Gastrocnemius medialis (tissue), 4 donors: ENCODE measurements around the gene ARMC2. TPM values are rescaled to one million over a fixed set of nuclear protein-coding genes. Genes with fewer than 3 reads are reported as not detected.

Experiments used
- ATAC-seq, 2 donors: fragments of 150-250 bp; one replicate each; pipeline ENCODE4 v1.9.1; 2016
- DNase-seq, 2 donors: peaks; one replicate each; pipeline ENCODE4 v3.0.0-alpha.2; 2019
- H3K27ac ChIP-seq, 4 donors: fragments of 200-600 bp; sonication (generic); 1 replicate in 1 of 4; 2 replicates in 3 of 4; pipeline ENCODE4 v1.5.1; 2016 to 2018; ENCODE audit warnings: mild to moderate bottlenecking in 2 of 4, moderate library complexity in 1 of 4
- H3K27me3 ChIP-seq, 3 donors: fragments of 200-600 bp; sonication (generic) in 2 of 3; 1 replicate in 1 of 3; 2 replicates in 2 of 3; pipeline versions ENCODE4 v1.5.1 to v1.6.0; 2016 to 2019; ENCODE audit warnings: mild to moderate bottlenecking in 1 of 3, moderate library complexity in 1 of 3
- H3K36me3 ChIP-seq, 2 donors: fragments of 200-600 bp; sonication (generic) in 1 of 2; one replicate each; pipeline ENCODE4 v1.5.1; 2017 to 2018
- H3K4me1 ChIP-seq, 2 donors: fragments of 200-600 bp; sonication (generic) in 1 of 2; one replicate each; pipeline ENCODE4 v1.5.1; 2016 to 2017; ENCODE audit warnings: mild to moderate bottlenecking in 2 of 2
- H3K4me3 ChIP-seq, 4 donors: fragments of 200-600 bp; sonication (generic) in 3 of 4; 1 replicate in 1 of 4; 2 replicates in 3 of 4; pipeline ENCODE4 v1.5.1; 2016 to 2019; ENCODE audit warnings: mild to moderate bottlenecking in 2 of 4
- H3K9me3 ChIP-seq, 3 donors: fragments of 200-600 bp; sonication (generic) in 2 of 3; 1 replicate in 1 of 3; 2 replicates in 2 of 3; pipeline ENCODE4 v1.5.1; 2016 to 2019
- CTCF ChIP-seq, 5 experiments: fragments of 450-650 bp in 3 of 5; fragments of 200-600 bp in 2 of 5; sonication (generic) in 2 of 5; IDR thresholded peaks in 4 of 5; conservative IDR thresholded peaks in 1 of 5; 1 replicate in 4 of 5; 2 replicates in 1 of 5; pipeline ENCODE4 v1.5.1; 2016 to 2019; ENCODE audit warnings: antibody characterized with exemption in 5 of 5, mild to moderate bottlenecking in 3 of 5, moderate library complexity in 3 of 5
- POLR2A ChIP-seq, 2 donors: fragments of 450-650 bp; IDR thresholded peaks; one replicate each; pipeline ENCODE4 v1.6.1; 2017; ENCODE audit warnings: antibody characterized with exemption in 2 of 2, mild to moderate bottlenecking in 2 of 2, moderate library complexity in 2 of 2
- in situ Hi-C, 4 donors: fragments of 200-750 bp; cut with MboI; loops; one replicate each; pipeline versions ENCODE4 v1.15.0 to v1.8.0; 2017; ENCODE audit warnings: low sequenced_read_pairs in 4 of 4
- intact Hi-C: fragments of 100-400 bp; cut with DNase I; formaldehyde crosslinking; loops from one replicate; pipeline ENCODE4 v1.15.1; 2023; ENCODE audit warnings: low total_unique reads
- total RNA-seq, 4 donors: library from RNA; depleted of rRNA; stranded (reverse); fragments of >200 nt; gene quantifications; one replicate each; pipeline versions ENCODE4 v1.1.0 to v1.2.3, GENCODE V29; 2016

ARMC2 gene
- total RNA-seq, 4 donors from 2014 or later = 0.20 to 1.8 (median 0.56) TPM

GRCh38 chr6:108825326-108825725, 22.9 kb upstream of the ARMC2 start:
- no peak overlapping the region for H3K27ac ChIP-seq
- H3K4me3 ChIP-seq = no peak overlapping the region
- intact Hi-C loops (no loop called here), in situ Hi-C loops (no loop called here)
- ATAC-seq = no peak
- H3K9me3 ChIP-seq = no peaks in the 10 kb centered on the region
- TF ChIP-seq CTCF (IDR thresholded peaks at IDR 0.05 in 4 of 5, conservative IDR thresholded peaks at IDR 0.05 in 1 of 5) (no peak), POLR2A (IDR thresholded peaks at IDR 0.05) (no peak)
- no peak for DNase-seq
- no peaks in the 10 kb centered on the region for H3K27me3 ChIP-seq
- H3K4me1 ChIP-seq = no peaks in the 10 kb centered on the region
- no peaks in the 10 kb centered on the region for H3K36me3 ChIP-seq

- Histone ChIP-seq H3K4me3 (no peak overlapping the region), H3K36me3 (no peaks in the 10 kb centered on the region), H3K27ac (no peak overlapping the region), H3K27me3 (no peaks in the 10 kb centered on the region), H3K9me3 (no peaks in the 10 kb centered on the region), H3K4me1 (peaks cover 0 to 6% of the 10 kb centered on the region in 2 donors)
- in situ Hi-C loops (no loop called here), intact Hi-C loops (no loop called here)
- no peak for TF ChIP-seq POLR2A (IDR thresholded peaks at IDR 0.05)
- TF ChIP-seq CTCF (IDR thresholded peaks at IDR 0.05 in 4 of 5, conservative IDR thresholded peaks at IDR 0.05 in 1 of 5) = no peak
- ATAC-seq = no peak
- DNase-seq = no peak
Observed at GRCh38 chr6:108831104-108831503, 17.1 kb upstream of the ARMC2 start.

GRCh38 chr6:108832738-108833137, 15.5 kb upstream of the ARMC2 start:
- intact Hi-C loops (no loop called here), in situ Hi-C loops (no loop called here)
- no peaks in the 10 kb centered on the region for H3K36me3 ChIP-seq
- no peak for ATAC-seq
- no peaks in the 10 kb centered on the region for H3K9me3 ChIP-seq
- DNase-seq = no peak
- H3K27ac ChIP-seq = no peak overlapping the region
- no peak for TF ChIP-seq CTCF (IDR thresholded peaks at IDR 0.05 in 4 of 5, conservative IDR thresholded peaks at IDR 0.05 in 1 of 5)
- no peak for TF ChIP-seq POLR2A (IDR thresholded peaks at IDR 0.05)
- H3K4me1 ChIP-seq = peaks cover 3 to 6% of the 10 kb centered on the region in 2 donors
- H3K4me3 ChIP-seq = no peak overlapping the region
- H3K27me3 ChIP-seq = no peaks in the 10 kb centered on the region

- H3K27ac ChIP-seq = peak overlapping the region in 3 of 4 donors; percentile 19 to 59 (median 40)
- intact Hi-C loops (loop anchor here (1.0 to 5.0 kb wide), 3 partner anchors 53 to 293 kb away; no protein-coding TSS in a partner anchor), in situ Hi-C loops (loop anchor here in 3 of 4 donors (5.0 kb wide), 1 partner anchor 293 kb away; no protein-coding TSS in a partner anchor)
- DNase-seq = peak; percentile 80 to 89
- H3K4me1 ChIP-seq = peaks cover 6% of the 10 kb centered on the region in 2 donors
- H3K4me3 ChIP-seq = no peak overlapping the region
- TF ChIP-seq CTCF (IDR thresholded peaks at IDR 0.05 in 4 of 5, conservative IDR thresholded peaks at IDR 0.05 in 1 of 5) (peak; percentile 91 to 97 (median 92)), POLR2A (IDR thresholded peaks at IDR 0.05) (no peak)
- peak; percentile 92 to 99 for ATAC-seq
- H3K27me3 ChIP-seq = no peaks in the 10 kb centered on the region
- H3K36me3 ChIP-seq = no peaks in the 10 kb centered on the region
- H3K9me3 ChIP-seq = no peaks in the 10 kb centered on the region
Observed at GRCh38 chr6:108835218-108835850, 12.9 kb upstream of the ARMC2 start.
